Epithelial cell of esophagus (primary cell): ENCODE measurements around the gene TOLLIP.
A peak's percentile ranks its signal among the peaks of the same experiment; 100 is the strongest.

ENCODE experiments used
- DNase-seq: peaks from one replicate; pipeline ENCODE4 v3.0.0; 2010; ENCODE audit warnings: low read depth
- H3K4me3 ChIP-seq: 2 replicates; pipeline ENCODE4 v1.5.1; 2011; ENCODE audit warnings: mild to moderate bottlenecking, low read length, control low read depth
- CTCF ChIP-seq: IDR thresholded peaks from 2 replicates; pipeline ENCODE4 v1.5.1; 2011; ENCODE audit warnings: low read depth, mild to moderate bottlenecking, low read length, control low read depth, inconsistent platforms; ENCODE audit not compliant: insufficient read depth; ENCODE audit errors: missing control alignments

Gene TOLLIP

DNA sequence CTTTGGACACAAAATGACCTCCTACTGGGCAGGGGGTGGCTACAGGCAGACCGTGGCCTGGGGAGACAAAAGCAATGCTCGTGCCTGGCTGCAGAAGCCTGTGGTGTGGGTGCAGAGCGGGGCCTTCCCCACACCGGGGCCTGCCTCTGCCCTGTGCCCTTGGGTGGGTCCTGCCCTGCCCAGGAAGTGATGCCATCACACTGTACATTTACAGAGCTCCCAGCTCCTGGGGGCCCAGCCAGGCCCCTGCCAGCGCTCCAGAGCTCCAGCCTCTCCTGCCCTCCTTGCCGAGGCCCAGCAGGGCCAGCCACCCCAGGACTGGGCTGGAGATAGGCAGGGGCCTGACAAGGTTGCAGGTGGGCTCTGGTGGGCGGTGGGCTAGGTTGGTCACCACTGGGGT lies 46.4 kb downstream of the TOLLIP start:
- no peak for TF ChIP-seq CTCF
- peak overlapping the region; percentile 27 for H3K4me3 ChIP-seq
- DNase-seq = no peak

GRCh38 chr11:1262172-1263006 lies 47.0 kb downstream of the TOLLIP start:
- peak; percentile 94 for DNase-seq
- peak overlapping the region; percentile 53 for H3K4me3 ChIP-seq
- no peak for TF ChIP-seq CTCF

DNA sequence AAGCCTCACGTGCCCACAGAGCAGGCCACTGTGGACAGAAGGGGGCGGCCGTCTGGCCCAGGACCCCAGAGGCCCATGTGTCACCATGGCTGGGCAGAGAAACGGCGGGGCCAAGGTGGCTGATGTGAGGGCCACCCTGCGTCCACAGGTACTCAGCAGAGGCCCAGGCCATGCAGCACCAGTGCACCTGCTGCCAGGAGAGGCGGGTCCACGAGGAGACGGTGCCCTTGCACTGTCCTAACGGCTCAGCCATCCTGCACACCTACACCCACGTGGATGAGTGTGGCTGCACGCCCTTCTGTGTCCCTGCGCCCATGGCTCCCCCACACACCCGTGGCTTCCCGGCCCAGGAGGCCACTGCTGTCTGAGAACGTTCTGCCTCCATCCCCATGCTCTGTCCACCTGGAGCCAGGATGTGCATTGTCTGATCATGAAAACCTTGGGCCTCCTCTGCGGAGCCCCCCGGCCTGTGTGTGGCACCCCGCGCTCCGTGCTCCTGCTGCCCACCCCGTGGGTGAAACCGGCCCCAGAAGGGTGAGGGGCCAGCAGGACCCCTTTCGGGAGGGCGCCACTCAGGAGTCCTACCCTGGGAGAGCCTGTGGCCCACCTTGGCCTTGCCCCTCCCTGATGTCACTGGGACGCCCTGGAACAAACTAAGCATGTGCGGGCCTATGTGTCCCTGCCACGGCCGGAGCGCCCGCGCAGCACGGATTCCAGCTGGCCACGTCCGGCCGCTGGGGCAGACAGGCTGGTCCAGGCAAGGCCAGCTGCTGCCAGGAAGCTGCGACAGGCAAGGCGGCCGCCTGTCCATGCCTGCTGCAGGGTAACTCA lies 48.0 kb downstream of the TOLLIP start:
- no peak overlapping the region for H3K4me3 ChIP-seq
- no peak for TF ChIP-seq CTCF
- no peak for DNase-seq

- TF ChIP-seq CTCF = no peak
- DNase-seq = no peak
- no peak overlapping the region for H3K4me3 ChIP-seq
Measured at GRCh38 chr11:1260620-1261019, 48.8 kb downstream of the TOLLIP start.

DNA sequence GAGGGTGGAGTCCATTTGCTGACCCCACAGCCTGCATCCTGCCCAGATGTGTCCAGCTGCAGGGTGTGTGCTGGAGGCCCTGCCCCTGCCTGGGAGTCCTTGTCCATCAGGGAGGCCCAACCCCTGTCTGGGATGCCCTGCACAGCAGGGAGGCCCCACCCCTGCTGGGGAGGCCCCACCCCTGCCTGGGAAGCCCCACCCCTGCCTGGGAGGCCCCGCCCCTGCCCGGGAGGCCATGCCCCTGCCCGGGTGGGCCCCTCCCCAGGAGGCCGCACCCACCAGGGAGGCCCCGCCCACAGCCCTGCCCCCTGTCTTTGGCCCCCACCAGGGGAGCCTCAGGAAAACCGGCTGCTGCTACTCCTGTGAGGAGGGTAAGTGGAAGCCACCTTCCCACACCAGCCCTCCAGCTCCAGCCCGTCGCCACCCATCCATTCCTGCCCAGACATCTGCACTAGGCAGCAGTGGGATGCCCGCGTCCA lies 49.4 kb downstream of the TOLLIP start:
- DNase-seq = peak; percentile 32
- no peak for TF ChIP-seq CTCF
- no peak overlapping the region for H3K4me3 ChIP-seq

- H3K4me3 ChIP-seq = no peak overlapping the region
- TF ChIP-seq CTCF = no peak
- DNase-seq = no peak
Measured at GRCh38 chr11:1259561-1259960, 49.9 kb downstream of the TOLLIP start.
